GM23248 (cell line): ENCODE measurements around the gene KCNG2. TPM values are rescaled to one million over a fixed set of nuclear protein-coding genes. Genes with fewer than 3 reads are reported as not detected.

Experiments used
- DNase-seq: peaks from one replicate; pipeline ENCODE4 v3.0.0-alpha.2; 2015
- H2AFZ ChIP-seq: fragments of 200-600 bp; sonication (generic); 2 replicates; pipeline ENCODE4 v1.6.1; 2016; ENCODE audit warnings: antibody characterized with exemption
- H3F3A ChIP-seq: fragments of 200-600 bp; sonication (generic); 2 replicates; pipeline ENCODE4 v1.6.1; 2016; ENCODE audit warnings: mild to moderate bottlenecking, antibody characterized with exemption, mixed run types; ENCODE audit not compliant: insufficient read depth
- H3K27ac ChIP-seq: fragments of 200-600 bp; sonication (generic); 2 replicates; pipeline ENCODE4 v1.5.1; 2016; ENCODE audit warnings: mild to moderate bottlenecking
- H3K27me3 ChIP-seq: fragments of 200-600 bp; sonication (generic); replicated peaks from 2 replicates; pipeline ENCODE4 v1.6.1; 2016; ENCODE audit warnings: mild to moderate bottlenecking; ENCODE audit not compliant: insufficient read depth
- H3K36me3 ChIP-seq: fragments of 200-600 bp; sonication (generic); 2 replicates; pipeline ENCODE4 v1.6.1; 2016; ENCODE audit warnings: low read depth, mild to moderate bottlenecking
- H3K4me1 ChIP-seq: fragments of 200-600 bp; sonication (generic); 2 replicates; pipeline ENCODE4 v1.6.1; 2016; ENCODE audit warnings: mild to moderate bottlenecking; ENCODE audit not compliant: insufficient read depth
- H3K4me2 ChIP-seq: fragments of 200-600 bp; sonication (generic); one replicate; pipeline ENCODE4 v1.6.1; 2016; ENCODE audit warnings: mild to moderate bottlenecking; ENCODE audit not compliant: unreplicated experiment
- H3K4me3 ChIP-seq: fragments of 200-600 bp; sonication (generic); 2 replicates; pipeline ENCODE4 v1.5.1; 2016; ENCODE audit warnings: mild to moderate bottlenecking
- H3K79me2 ChIP-seq: fragments of 200-600 bp; sonication (generic); 2 replicates; pipeline ENCODE4 v1.6.1; 2016; ENCODE audit warnings: mild to moderate bottlenecking; ENCODE audit not compliant: insufficient read depth
- H3K9ac ChIP-seq: fragments of 200-600 bp; sonication (generic); 2 replicates; pipeline ENCODE4 v1.6.1; 2016; ENCODE audit warnings: mild to moderate bottlenecking
- H3K9me2 ChIP-seq: fragments of 200-600 bp; sonication (generic); 2 replicates; pipeline ENCODE4 v1.6.1; 2016; ENCODE audit warnings: mixed run types, mild to moderate bottlenecking, moderate library complexity; ENCODE audit not compliant: insufficient read depth
- H3K9me3 ChIP-seq: fragments of 200-600 bp; sonication (generic); one replicate; pipeline ENCODE4 v1.6.1; 2017; ENCODE audit warnings: low read depth
- H4K20me1 ChIP-seq: fragments of 200-600 bp; sonication (generic); 2 replicates; pipeline ENCODE4 v1.6.0; 2016; ENCODE audit not compliant: insufficient read depth
- EZH2 ChIP-seq: fragments of 200-600 bp; sonication (generic); IDR thresholded peaks from 2 replicates; pipeline ENCODE4 v1.6.1; 2018; ENCODE audit warnings: antibody characterized with exemption, mild to moderate bottlenecking; ENCODE audit not compliant: insufficient read depth, poor library complexity, severe bottlenecking
- EZH2phosphoT487 ChIP-seq: fragments of 200-600 bp; sonication (generic); IDR thresholded peaks from 2 replicates; pipeline ENCODE4 v1.6.1; 2018; ENCODE audit warnings: antibody characterized with exemption, moderate library complexity, mild to moderate bottlenecking, low read depth; ENCODE audit not compliant: insufficient read depth
- WGBS, 2 experiments: methylation state at CpG; one replicate each; pipeline ENCODE4 v1.1.6; 2015 to 2017; ENCODE audit warnings: low lambda C conversion rate in 2 of 2, low coverage in 1 of 2; ENCODE audit errors: missing lambda C conversion rate in 2 of 2; 5-methylcytosine and 5-hydroxymethylcytosine counted together
- in situ Hi-C: fragments of 300-500 bp; cut with MboI; formaldehyde crosslinking; loops from 2 replicates; pipeline ENCODE4 v1.15.0; 2020
- polyA plus RNA-seq: library from polyadenylated mRNA; unstranded; fragments of >200 nt; fragmentation: Nextera tagmentation; extraction: Ambion mirVana; gene quantifications from 2 replicates; pipeline ENCODE4 v1.2.1, GENCODE V29; 2016
- total RNA-seq: library from RNA; depleted of rRNA; stranded (reverse); fragments of >200 nt; shearing (Covaris generic); gene quantifications from 2 replicates; pipeline ENCODE4 v1.2.3, GENCODE V29; 2014

The KCNG2 gene
- total and polyA plus RNA-seq, 2 experiments from 2014 or later: not detected

DNA sequence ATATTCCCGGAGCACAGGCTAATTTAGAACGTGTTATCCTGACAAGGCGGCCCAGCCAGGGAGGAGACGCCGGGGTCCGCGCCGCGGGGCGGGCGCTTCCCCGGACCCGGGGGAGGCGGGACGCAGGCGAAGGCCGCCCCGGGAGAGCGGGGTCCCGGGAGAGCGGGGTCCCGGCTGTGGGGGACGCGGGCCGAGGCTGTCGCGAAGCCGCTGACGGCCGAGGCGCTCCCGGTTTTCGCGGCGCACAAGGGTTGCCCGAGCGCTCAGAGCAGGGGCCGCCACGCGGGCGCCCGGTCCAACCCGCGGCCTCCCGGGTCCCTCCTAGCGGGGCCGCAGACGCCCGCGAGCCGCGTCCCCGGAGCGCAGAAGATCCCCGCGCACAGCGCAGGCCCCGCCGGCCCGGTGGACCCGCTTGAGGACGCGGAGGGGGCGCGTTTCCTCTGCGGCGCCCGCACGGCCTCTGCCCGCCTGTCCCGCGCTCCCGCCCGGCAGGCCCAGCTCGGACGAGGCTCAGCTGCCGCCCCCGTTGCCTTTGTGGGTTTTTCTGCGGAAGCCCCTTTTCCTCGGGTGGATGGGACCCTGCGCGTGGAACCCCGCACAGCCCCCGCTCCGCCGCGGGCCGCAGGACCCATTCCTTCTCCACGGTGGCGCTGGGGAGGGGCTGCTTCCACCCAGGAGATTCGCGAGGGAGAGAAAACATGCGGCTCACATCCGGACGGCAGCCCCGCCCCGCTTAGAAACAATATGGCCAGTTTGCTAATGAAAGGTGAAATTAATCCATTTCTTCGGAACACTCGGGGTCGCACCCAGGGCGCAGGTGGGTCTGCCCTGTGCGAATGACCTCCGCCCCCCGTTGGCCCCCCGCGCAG lies 9.6 kb upstream of the KCNG2 start:
- in situ Hi-C loops: no loop called here
- DNase-seq: peak; percentile 27
- H3K27ac ChIP-seq: no peak overlapping the region

DNA sequence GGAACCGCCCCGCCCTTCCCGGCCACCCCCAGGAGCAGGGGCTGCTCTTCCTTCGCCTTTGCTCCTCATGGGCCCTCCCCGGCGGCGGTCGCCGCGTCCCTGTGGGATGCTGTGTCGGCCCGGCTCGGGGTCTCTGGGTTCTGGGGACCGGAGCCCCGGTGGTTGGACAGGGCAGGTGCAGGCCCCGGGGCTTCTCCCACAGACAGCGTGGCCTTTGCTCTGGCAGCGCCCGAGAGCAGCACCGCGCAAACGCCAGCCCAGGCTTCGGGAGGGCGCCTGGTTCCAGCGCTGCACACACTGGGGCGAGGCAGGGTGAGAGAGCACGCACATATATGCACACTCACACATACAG lies 9.0 kb upstream of the KCNG2 start:
- Histone ChIP-seq H4K20me1 (no peaks in the 10 kb centered on the region), H3F3A (peaks cover 14% of the 10 kb centered on the region), H3K9me2 (no peaks in the 10 kb centered on the region), H2AFZ (no peak overlapping the region), H3K27ac (no peak overlapping the region), H3K9me3 (no peaks in the 10 kb centered on the region), H3K27me3 (peaks cover 20% of the 10 kb centered on the region), H3K4me1 (peaks cover 14% of the 10 kb centered on the region; the same call in 1 of the 2 replicates), H3K79me2 (no peaks in the 10 kb centered on the region), H3K36me3 (no peaks in the 10 kb centered on the region), H3K4me2 (no peak overlapping the region), H3K4me3 (no peak overlapping the region; the same call in 1 of the 2 replicates), H3K9ac (no peak overlapping the region)
- WGBS, 2 experiments: 36 to 40% methylated on average over 26 to 27 of the region's 27 CpGs
- TF ChIP-seq EZH2phosphoT487: no peak
- TF ChIP-seq EZH2: no peak
- DNase-seq: no peak
- in situ Hi-C loops: no loop called here

More for the DNA sequence above, 9.6 kb upstream of the KCNG2 start:
- Histone ChIP-seq H3K9me3 (no peaks in the 10 kb centered on the region), H3K9ac (0 out of 2 replicates have a peak overlapping the region, but pooled peaks have one; percentile 1), H3K79me2 (no peaks in the 10 kb centered on the region), H3K4me2 (peak overlapping the region; percentile 22), H3K36me3 (no peaks in the 10 kb centered on the region), H3K9me2 (no peaks in the 10 kb centered on the region), H3F3A (peaks cover 14% of the 10 kb centered on the region), H3K4me3 (peak overlapping the region; percentile 27; the same call in 1 of the 2 replicates), H3K4me1 (peaks cover 14% of the 10 kb centered on the region; the same call in 1 of the 2 replicates), H2AFZ (peak overlapping the region; percentile 43), H3K27me3 (peaks cover 22% of the 10 kb centered on the region), H4K20me1 (no peaks in the 10 kb centered on the region)
- TF ChIP-seq EZH2phosphoT487 (peak; percentile 59; the same call in 1 of the 2 replicates), EZH2 (peak; percentile 63)
- WGBS, 2 experiments: 4% methylated on average over 56 to 86 of the region's 106 CpGs

DNA sequence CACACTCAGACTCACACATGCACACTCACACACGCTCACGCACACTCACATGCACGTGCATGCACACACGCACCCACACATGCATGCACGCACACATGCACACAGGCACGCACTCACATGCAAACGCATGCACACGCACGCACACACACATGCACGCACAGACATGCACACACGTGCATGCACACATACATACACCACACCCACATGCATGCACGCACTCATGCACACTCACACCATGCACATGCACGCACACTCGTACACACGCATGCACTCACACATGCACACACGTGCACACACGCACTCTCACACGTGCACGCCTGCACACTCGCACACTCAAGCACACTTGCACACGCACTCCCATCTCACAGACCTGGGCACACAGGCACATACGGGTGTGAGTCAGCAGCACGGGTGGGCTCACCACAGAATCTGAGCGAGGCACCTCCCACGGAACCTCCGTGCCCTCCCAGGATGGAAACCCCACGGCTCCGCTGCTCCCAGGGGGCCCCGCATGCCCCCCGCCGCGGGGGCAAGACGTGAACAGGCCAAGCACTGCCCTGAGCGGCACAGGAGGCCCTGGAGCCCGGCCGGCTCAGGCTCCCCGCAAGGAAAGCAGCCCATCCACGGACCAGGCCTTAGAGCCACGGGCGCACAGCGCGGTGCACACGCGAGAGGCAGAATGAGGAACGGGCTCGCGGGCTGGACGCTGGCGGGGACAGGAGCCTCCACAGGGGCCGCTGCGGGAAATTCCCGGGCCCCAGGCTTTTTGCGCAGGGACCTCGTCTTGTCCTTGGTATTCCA lies 8.4 kb upstream of the KCNG2 start:
- H3K4me3 ChIP-seq: no peak overlapping the region
- WGBS, 2 experiments: 81 to 82% methylated on average over 29 to 54 of the region's 54 CpGs
- H4K20me1 ChIP-seq: no peaks in the 10 kb centered on the region
- no peak for TF ChIP-seq EZH2
- no peak for TF ChIP-seq EZH2phosphoT487
- no peak for DNase-seq
- H3K4me1 ChIP-seq: peaks cover 14% of the 10 kb centered on the region; the same call in 1 of the 2 replicates
- no peaks in the 10 kb centered on the region for H3K79me2 ChIP-seq
- no peaks in the 10 kb centered on the region for H3K36me3 ChIP-seq
- no peak overlapping the region for H2AFZ ChIP-seq
- H3K27ac ChIP-seq: no peak overlapping the region
- peaks cover 14% of the 10 kb centered on the region for H3F3A ChIP-seq
- no peaks in the 10 kb centered on the region for H3K9me2 ChIP-seq
- peaks cover 18% of the 10 kb centered on the region for H3K27me3 ChIP-seq
- no peaks in the 10 kb centered on the region for H3K9me3 ChIP-seq
- H3K4me2 ChIP-seq: no peak overlapping the region
- no peak overlapping the region for H3K9ac ChIP-seq
- in situ Hi-C loops: no loop called here
